Ascending aorta (tissue), 2 donors: ENCODE data around the gene MBOAT7. TPM values are rescaled to one million over a fixed set of nuclear protein-coding genes. Genes with fewer than 3 reads are reported as not detected.
A peak's percentile ranks its signal among the peaks of the same experiment; 100 is the strongest.

Experiments
- DNase-seq, 2 donors: peaks; one replicate each; pipeline ENCODE4 v3.0.0-alpha.2; 2019; ENCODE audit warnings: low spot score in 2 of 2
- H3K27ac ChIP-seq, 2 donors: fragments of 200-600 bp; sonication (generic); one replicate each; pipeline ENCODE4 v1.5.1; 2016 to 2017; ENCODE audit warnings: mild to moderate bottlenecking in 1 of 2
- H3K27me3 ChIP-seq: fragments of 200-600 bp; sonication (generic); one replicate; pipeline ENCODE4 v1.5.1; 2017
- H3K36me3 ChIP-seq, 2 donors: fragments of 200-600 bp; sonication (generic); one replicate each; pipeline ENCODE4 v1.5.1; 2016
- H3K4me1 ChIP-seq, 2 donors: fragments of 200-600 bp; sonication (generic); one replicate each; pipeline ENCODE4 v1.5.1; 2016 to 2017; ENCODE audit warnings: mild to moderate bottlenecking in 1 of 2
- H3K4me3 ChIP-seq, 2 donors: fragments of 200-600 bp; sonication (generic); one replicate each; pipeline ENCODE4 v1.5.1; 2016 to 2017; ENCODE audit warnings: mild to moderate bottlenecking in 1 of 2
- H3K9me3 ChIP-seq, 2 donors: fragments of 200-600 bp; sonication (generic); one replicate each; pipeline ENCODE4 v1.5.1; 2016
- CTCF ChIP-seq, 3 experiments: fragments of 200-600 bp in 2 of 3; fragments of 450-650 bp in 1 of 3; sonication (generic) in 2 of 3; IDR thresholded peaks; one replicate each; pipeline ENCODE4 v1.5.1; 2016 to 2019; ENCODE audit warnings: antibody characterized with exemption in 3 of 3, mild to moderate bottlenecking in 1 of 3, moderate library complexity in 1 of 3
- intact Hi-C: fragments of 100-400 bp; cut with DNase I; formaldehyde crosslinking; loops from one replicate; pipeline ENCODE4 v1.15.1; 2023
- total RNA-seq: library from RNA; depleted of rRNA; stranded (reverse); fragments of >200 nt; gene quantifications from one replicate; pipeline ENCODE4 v1.1.0, GENCODE V29; 2016

The MBOAT7 gene
- total RNA-seq, 1 donor from 2014 or later: 56.1 TPM

- Histone ChIP-seq H3K27ac (no peak overlapping the region), H3K27me3 (peaks cover 4% of the 10 kb centered on the region), H3K9me3 (no peaks in the 10 kb centered on the region), H3K36me3 (no peaks in the 10 kb centered on the region), H3K4me1 (peaks cover 7 to 14% of the 10 kb centered on the region in 2 donors), H3K4me3 (no peak overlapping the region)
- intact Hi-C loops: no loop called here
- no peak for TF ChIP-seq CTCF (IDR thresholded peaks at IDR 0.05)
- DNase-seq: peak in 1 of 2 donors; percentile 80
Observed at GRCh38 chr19:54164369-54165068, 24.9 kb downstream of the MBOAT7 start.

GRCh38 chr19:54162884-54163283, 26.5 kb downstream of the MBOAT7 start:
- no peaks in the 10 kb centered on the region for H3K9me3 ChIP-seq
- intact Hi-C loops: no loop called here
- peaks cover 4% of the 10 kb centered on the region for H3K27me3 ChIP-seq
- H3K27ac ChIP-seq: no peak overlapping the region
- DNase-seq: no peak
- peaks cover 15 to 21% of the 10 kb centered on the region in 2 donors for H3K4me1 ChIP-seq
- peaks cover 1% of the 10 kb centered on the region in 2 donors for H3K36me3 ChIP-seq
- no peak for TF ChIP-seq CTCF (IDR thresholded peaks at IDR 0.05)
- H3K4me3 ChIP-seq: peak overlapping the region in 1 of 2 donors; percentile 50

- peaks cover 4% of the 10 kb centered on the region for H3K27me3 ChIP-seq
- intact Hi-C loops: no loop called here
- peak overlapping the region; percentile 32 to 50 for H3K4me3 ChIP-seq
- H3K27ac ChIP-seq: no peak overlapping the region
- H3K36me3 ChIP-seq: peaks cover 7% of the 10 kb centered on the region in 2 donors
- H3K9me3 ChIP-seq: no peaks in the 10 kb centered on the region
- H3K4me1 ChIP-seq: peaks cover 15 to 21% of the 10 kb centered on the region in 2 donors
- no peak for TF ChIP-seq CTCF (IDR thresholded peaks at IDR 0.05)
- peak; percentile 39 to 88 for DNase-seq
Observed at GRCh38 chr19:54162241-54162805, 27.1 kb downstream of the MBOAT7 start.

- Histone ChIP-seq H3K27ac (peak overlapping the region; percentile 85 to 89), H3K27me3 (peaks cover 4% of the 10 kb centered on the region), H3K36me3 (peaks cover 21 to 22% of the 10 kb centered on the region in 2 donors), H3K4me3 (peak overlapping the region in 1 of 2 donors; percentile 83), H3K4me1 (peaks cover 15 to 21% of the 10 kb centered on the region in 2 donors), H3K9me3 (no peaks in the 10 kb centered on the region)
- intact Hi-C loops: loop anchor here (2.0 kb wide), 1 partner anchor 40 kb away; the partner anchor contains the start of gene RPS9
- no peak for TF ChIP-seq CTCF (IDR thresholded peaks at IDR 0.05)
- DNase-seq: no peak
Observed at GRCh38 chr19:54160854-54161253, 28.5 kb downstream of the MBOAT7 start.

GRCh38 chr19:54160182-54160811, 29.1 kb downstream of the MBOAT7 start:
- Histone ChIP-seq H3K9me3 (no peaks in the 10 kb centered on the region), H3K4me3 (peak overlapping the region; percentile 61 to 83), H3K27ac (peak overlapping the region; percentile 85 to 89), H3K4me1 (peaks cover 15 to 21% of the 10 kb centered on the region in 2 donors), H3K36me3 (peaks cover 27% of the 10 kb centered on the region in 2 donors), H3K27me3 (peaks cover 4% of the 10 kb centered on the region)
- DNase-seq: no peak
- intact Hi-C loops: loop anchor here (2.0 kb wide), 1 partner anchor 41 kb away; the partner anchor contains the start of gene RPS9
- TF ChIP-seq CTCF (IDR thresholded peaks at IDR 0.05): no peak
